Measurements from ENCODE around the gene SLX4IP.

The SLX4IP gene

DNA sequence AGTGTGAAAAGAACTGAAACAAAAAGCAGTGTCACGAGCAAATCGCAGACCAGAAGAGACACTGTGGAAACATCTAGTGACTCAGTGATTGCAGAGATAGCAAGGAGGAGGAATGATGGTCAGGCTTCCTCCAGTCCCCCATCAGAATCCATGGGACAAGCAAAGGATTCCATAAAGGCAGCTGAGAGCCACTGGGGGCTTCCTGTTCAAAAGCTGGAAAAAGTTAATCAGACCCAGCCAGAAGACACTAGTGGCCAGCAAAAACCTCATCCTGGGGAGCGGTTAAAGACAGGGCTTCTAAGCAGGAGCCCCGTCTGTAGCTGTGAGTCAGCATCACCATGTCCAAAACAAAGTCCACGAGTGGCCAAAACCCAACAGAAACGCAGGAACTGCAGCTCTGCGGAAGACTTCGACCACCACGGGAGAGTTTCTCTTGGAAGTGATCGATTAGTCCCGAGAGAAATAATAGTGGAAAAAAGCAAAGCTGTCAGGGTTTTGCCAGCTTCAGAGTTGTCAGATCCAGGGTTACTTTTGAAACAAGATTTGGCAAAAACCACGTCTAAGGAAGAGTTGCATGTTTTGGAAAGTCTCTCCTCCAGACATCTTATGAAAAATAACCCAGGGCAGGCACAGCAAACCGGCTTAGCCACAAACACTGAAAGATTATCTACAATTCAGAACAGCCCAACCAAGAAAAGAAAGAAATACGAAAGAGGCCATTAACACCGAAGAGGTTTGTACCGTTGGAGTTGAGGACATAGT is 187.7 kb downstream of the SLX4IP start:
- peak overlapping the region; percentile 33 for H3K4me3 ChIP-seq (replicated peaks; ENCODE audit: low read depth, low read length)
- DNase-seq (ENCODE audit: low read depth) = peak; percentile 77
- no peak for TF ChIP-seq CTCF (IDR thresholded peaks at IDR 0.05; ENCODE audit: low read length, missing control alignments)

- TF ChIP-seq CTCF (IDR thresholded peaks at IDR 0.05; ENCODE audit: low read length, missing control alignments) = no peak
- H3K4me3 ChIP-seq (replicated peaks; ENCODE audit: low read depth, low read length) = no peak overlapping the region
- DNase-seq (ENCODE audit: low read depth) = no peak
Observed at GRCh38 chr20:10625641-10626040, 190.5 kb downstream of the SLX4IP start.

- TF ChIP-seq CTCF (IDR thresholded peaks at IDR 0.05; ENCODE audit: low read length, missing control alignments) = no peak
- peak; percentile 82 for DNase-seq (ENCODE audit: low read depth)
Observed at GRCh38 chr20:10626896-10627295, 191.8 kb downstream of the SLX4IP start.

GRCh38 chr20:10629946-10630650 is 195.0 kb downstream of the SLX4IP start:
- DNase-seq (ENCODE audit: low read depth) = no peak
- no peak overlapping the region for H3K4me3 ChIP-seq (replicated peaks; ENCODE audit: low read depth, low read length)
- no peak for TF ChIP-seq CTCF (IDR thresholded peaks at IDR 0.05; ENCODE audit: low read length, missing control alignments)

More at GRCh38 chr20:10626896-10627295, 191.8 kb downstream of the SLX4IP start:
- no peak overlapping the region for H3K4me3 ChIP-seq (replicated peaks; ENCODE audit: low read depth, low read length)

DNA sequence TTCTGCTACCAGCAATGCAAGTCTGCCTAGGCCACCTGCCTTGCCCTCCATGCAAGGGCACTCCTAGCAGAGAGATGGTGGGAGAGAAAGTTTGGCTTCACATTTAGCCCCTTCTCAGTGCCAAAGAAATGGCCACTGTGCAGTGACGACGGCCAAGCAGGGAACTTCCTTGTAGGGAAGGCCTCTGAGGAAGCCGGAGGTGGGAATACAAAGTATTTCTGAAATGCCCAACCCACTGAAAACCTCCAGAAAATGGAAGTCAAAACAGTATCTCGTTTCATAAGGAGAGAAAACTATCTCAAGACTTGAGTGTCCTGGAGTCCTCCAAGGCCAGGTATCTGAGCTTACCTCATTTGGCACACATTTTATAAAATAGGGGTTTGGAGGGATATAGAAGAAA is 196.0 kb downstream of the SLX4IP start:
- no peak for TF ChIP-seq CTCF (IDR thresholded peaks at IDR 0.05; ENCODE audit: low read length, missing control alignments)
- DNase-seq (ENCODE audit: low read depth) = no peak

DNA sequence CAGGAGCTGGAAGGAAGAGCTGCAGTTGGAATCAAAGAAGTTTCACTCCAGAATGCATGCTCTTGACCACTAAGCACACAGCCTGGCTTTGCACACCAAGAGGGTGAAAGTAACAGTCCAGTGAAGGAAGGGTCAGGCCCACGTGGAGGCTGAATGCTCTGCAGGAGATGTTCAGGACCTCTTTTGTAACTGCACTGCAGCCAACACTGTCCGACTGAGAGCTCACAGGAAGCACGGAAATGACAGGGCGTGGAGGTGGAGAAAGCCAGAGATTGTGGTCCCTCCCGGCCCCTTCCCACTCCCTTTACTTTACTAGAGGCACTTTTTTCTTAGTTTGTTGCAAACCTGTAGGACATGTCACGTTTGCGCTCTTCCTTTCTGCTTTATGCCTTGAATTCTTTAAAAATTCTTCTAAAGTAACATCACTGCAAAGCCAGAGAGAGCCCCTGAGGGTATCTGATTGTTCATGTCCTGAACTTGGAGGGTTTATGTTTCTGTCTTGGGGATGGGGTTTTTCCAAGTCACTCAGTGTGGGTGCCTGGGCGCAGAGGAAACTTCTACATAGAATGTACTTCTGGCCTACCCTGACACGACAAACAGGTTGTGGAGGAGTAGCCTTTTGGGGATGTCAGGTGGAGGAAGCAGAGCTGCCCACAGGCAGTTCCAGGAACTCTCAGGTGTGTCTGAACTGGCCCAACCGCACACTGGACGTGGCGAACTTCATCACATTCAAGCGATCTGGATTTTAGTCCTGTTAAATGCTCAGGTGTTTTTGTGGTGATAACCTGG is 197.8 kb downstream of the SLX4IP start:
- no peak overlapping the region for H3K4me3 ChIP-seq (replicated peaks; ENCODE audit: low read depth, low read length)
- no peak for DNase-seq (ENCODE audit: low read depth)
- no peak for TF ChIP-seq CTCF (IDR thresholded peaks at IDR 0.05; ENCODE audit: low read length, missing control alignments)

More for the DNA sequence above, 196.0 kb downstream of the SLX4IP start:
- H3K4me3 ChIP-seq (replicated peaks; ENCODE audit: low read depth, low read length) = no peak overlapping the region

All from fibroblast of pulmonary artery (primary cell).